CD4-positive, CD25-positive, alpha-beta regulatory T cell (primary cell): ENCODE results near the gene SLC38A5. TPM values are rescaled to one million over a fixed set of nuclear protein-coding genes. Genes with fewer than 3 reads are reported as not detected.

ENCODE experiments used
- ATAC-seq, 2 donors: fragments of 150-1000 bp; cut with Tn5 transposase; one replicate each; pipeline ENCODE4 v1.10.0; 2021; ENCODE audit warnings: low read depth in 2 of 2, moderate number of reproducible peaks in 2 of 2, moderate library complexity in 1 of 2
- DNase-seq, 3 donors: peaks; one replicate each; pipeline versions ENCODE4 v3.0.0 to v3.0.0-alpha.2; 2012 to 2022; ENCODE audit warnings: mixed read lengths in 1 of 3
- H3K27ac ChIP-seq: one replicate; pipeline ENCODE4 v1.7.0; 2013; ENCODE audit warnings: mild to moderate bottlenecking, low read length; ENCODE audit not compliant: insufficient read depth, poor library complexity, severe bottlenecking
- H3K27me3 ChIP-seq: one replicate; pipeline ENCODE4 v1.7.0; 2013; ENCODE audit warnings: low read length; ENCODE audit not compliant: control insufficient read depth, insufficient read depth
- H3K36me3 ChIP-seq: one replicate; pipeline ENCODE4 v1.7.0; 2013; ENCODE audit warnings: mild to moderate bottlenecking, low read length, moderate library complexity; ENCODE audit not compliant: control insufficient read depth, insufficient read depth
- H3K4me1 ChIP-seq: 2 replicates; pipeline ENCODE4 v1.7.0; 2013; ENCODE audit warnings: mild to moderate bottlenecking, low read length; ENCODE audit not compliant: insufficient read depth, control insufficient read depth, poor library complexity, severe bottlenecking
- H3K4me3 ChIP-seq: one replicate; pipeline ENCODE4 v1.7.0; 2013; ENCODE audit warnings: low read depth, mild to moderate bottlenecking, low read length, moderate library complexity
- H3K9me3 ChIP-seq, 2 experiments: 1 replicate in 1 of 2; 2 replicates in 1 of 2; pipeline ENCODE4 v1.7.0; 2013; ENCODE audit warnings: low read length in 2 of 2, mild to moderate bottlenecking in 1 of 2, moderate library complexity in 1 of 2; ENCODE audit not compliant: control insufficient read depth in 2 of 2
- H3K27ac Mint-ChIP-seq, 3 donors: one replicate each; pipeline ENCODE4 v1.8.0; 2020 to 2022; ENCODE audit warnings: mild to moderate bottlenecking in 3 of 3, mixed read lengths in 3 of 3, moderate library complexity in 2 of 3
- H3K27me3 Mint-ChIP-seq: one replicate; pipeline ENCODE4 v1.8.0; 2022; ENCODE audit warnings: mild to moderate bottlenecking, mixed read lengths
- H3K36me3 Mint-ChIP-seq: one replicate; pipeline ENCODE4 v1.8.0; 2020; ENCODE audit warnings: mixed read lengths
- H3K4me1 Mint-ChIP-seq, 4 donors: one replicate each; pipeline ENCODE4 v1.8.0; 2020 to 2022; ENCODE audit warnings: mixed read lengths in 4 of 4, mild to moderate bottlenecking in 1 of 4
- H3K4me3 Mint-ChIP-seq, 4 donors: one replicate each; pipeline ENCODE4 v1.8.0; 2020 to 2022; ENCODE audit warnings: mild to moderate bottlenecking in 4 of 4, mixed read lengths in 4 of 4, moderate library complexity in 3 of 4
- H3K9me3 Mint-ChIP-seq, 7 donors: one replicate each; pipeline ENCODE4 v1.8.0; 2020 to 2022; ENCODE audit warnings: mixed read lengths in 7 of 7, mild to moderate bottlenecking in 3 of 7, moderate library complexity in 2 of 7
- polyA plus RNA-seq, 4 donors: library from polyadenylated mRNA; unstranded; fragments of 300-500 nt; fragmentation: Illumina TruSeq; gene quantifications; one replicate each; pipeline ENCODE4 v1.2.3, GENCODE V29; 2021
- total RNA-seq: library from RNA; stranded (reverse); gene quantifications from one replicate; pipeline ENCODE4 v1.2.3, GENCODE V29; 2022

SLC38A5 gene
- total and polyA plus RNA-seq, 5 donors from 2014 or later: 12.9 to 23.7 (median 21.6) TPM

- H3K27ac Mint-ChIP-seq: no peak overlapping the region
- DNase-seq (no peak), ATAC-seq (no peak)
- H3K9me3 Mint-ChIP-seq: no peaks in the 10 kb centered on the region
- no peaks in the 10 kb centered on the region for H3K27me3 Mint-ChIP-seq
- no peaks in the 10 kb centered on the region for H3K9me3 ChIP-seq
- no peaks in the 10 kb centered on the region for H3K36me3 Mint-ChIP-seq
- peaks cover 5 to 36% (median 22%) of the 10 kb centered on the region in 4 donors for H3K4me1 Mint-ChIP-seq
- H3K4me3 ChIP-seq: no peak overlapping the region
- H3K27ac ChIP-seq: no peak overlapping the region
- H3K36me3 ChIP-seq: no peaks in the 10 kb centered on the region
- no peaks in the 10 kb centered on the region for H3K27me3 ChIP-seq
- H3K4me3 Mint-ChIP-seq: peak overlapping the region in 2 of 4 donors; percentile 21 to 50
- H3K4me1 ChIP-seq: peaks cover 24% of the 10 kb centered on the region
Measured at GRCh38 chrX:48473704-48473990, 3.6 kb upstream of the SLC38A5 start.

- H3K27ac Mint-ChIP-seq: no peak overlapping the region
- no peaks in the 10 kb centered on the region for H3K27me3 Mint-ChIP-seq
- no peak overlapping the region for H3K4me3 ChIP-seq
- peak overlapping the region in 2 of 4 donors; percentile 21 to 50 for H3K4me3 Mint-ChIP-seq
- H3K27ac ChIP-seq: no peak overlapping the region
- H3K9me3 Mint-ChIP-seq: no peaks in the 10 kb centered on the region
- H3K27me3 ChIP-seq: no peaks in the 10 kb centered on the region
- no peaks in the 10 kb centered on the region for H3K36me3 ChIP-seq
- ATAC-seq (no peak), DNase-seq (no peak)
- H3K36me3 Mint-ChIP-seq: no peaks in the 10 kb centered on the region
- no peaks in the 10 kb centered on the region for H3K9me3 ChIP-seq
- H3K4me1 ChIP-seq: peaks cover 28% of the 10 kb centered on the region
- H3K4me1 Mint-ChIP-seq: peaks cover 5 to 35% (median 22%) of the 10 kb centered on the region in 4 donors
Measured at GRCh38 chrX:48472851-48473703, 3.0 kb upstream of the SLC38A5 start.

- peaks cover 5 to 35% (median 18%) of the 10 kb centered on the region in 4 donors for H3K4me1 Mint-ChIP-seq
- Histone ChIP-seq H3K27ac (no peak overlapping the region), H3K27me3 (no peaks in the 10 kb centered on the region), H3K4me1 (peaks cover 32% of the 10 kb centered on the region), H3K9me3 (no peaks in the 10 kb centered on the region), H3K36me3 (no peaks in the 10 kb centered on the region), H3K4me3 (no peak overlapping the region)
- ATAC-seq: no peak
- H3K27ac Mint-ChIP-seq: no peak overlapping the region
- DNase-seq: no peak
- H3K4me3 Mint-ChIP-seq: peak overlapping the region in 1 of 4 donors; percentile 50
- H3K36me3 Mint-ChIP-seq: no peaks in the 10 kb centered on the region
- no peaks in the 10 kb centered on the region for H3K9me3 Mint-ChIP-seq
- no peaks in the 10 kb centered on the region for H3K27me3 Mint-ChIP-seq
Measured at GRCh38 chrX:48472225-48472624, 2.2 kb upstream of the SLC38A5 start.

- no peaks in the 10 kb centered on the region for H3K36me3 ChIP-seq
- no peak for ATAC-seq
- Mint-ChIP-seq H3K4me3 (peak overlapping the region in 2 of 4 donors; percentile 63 to 79), H3K4me1 (peaks cover 5 to 34% (median 14%) of the 10 kb centered on the region in 4 donors), H3K27ac (no peak overlapping the region), H3K9me3 (no peaks in the 10 kb centered on the region), H3K27me3 (no peaks in the 10 kb centered on the region), H3K36me3 (no peaks in the 10 kb centered on the region)
- no peak overlapping the region for H3K27ac ChIP-seq
- peaks cover 29% of the 10 kb centered on the region for H3K4me1 ChIP-seq
- H3K9me3 ChIP-seq: no peaks in the 10 kb centered on the region
- no peak for DNase-seq
- H3K4me3 ChIP-seq: no peak overlapping the region
- no peaks in the 10 kb centered on the region for H3K27me3 ChIP-seq
Measured at GRCh38 chrX:48471504-48471903, 1.4 kb upstream of the SLC38A5 start.

GRCh38 chrX:48470833-48471118 is 716 bp upstream of the SLC38A5 start:
- Mint-ChIP-seq H3K36me3 (no peaks in the 10 kb centered on the region), H3K4me1 (peaks cover 5 to 35% (median 11%) of the 10 kb centered on the region in 4 donors), H3K4me3 (peak overlapping the region in 1 of 4 donors; percentile 79), H3K9me3 (no peaks in the 10 kb centered on the region), H3K27ac (no peak overlapping the region), H3K27me3 (no peaks in the 10 kb centered on the region)
- no peak for ATAC-seq
- no peaks in the 10 kb centered on the region for H3K9me3 ChIP-seq
- H3K36me3 ChIP-seq: no peaks in the 10 kb centered on the region
- no peak for DNase-seq
- H3K27ac ChIP-seq: no peak overlapping the region
- no peaks in the 10 kb centered on the region for H3K27me3 ChIP-seq
- H3K4me3 ChIP-seq: no peak overlapping the region
- peaks cover 29% of the 10 kb centered on the region for H3K4me1 ChIP-seq

- H3K27ac ChIP-seq: peak overlapping the region; percentile 23
- DNase-seq: peak; percentile 9 to 53 (median 25)
- Mint-ChIP-seq H3K36me3 (peaks cover 9% of the 10 kb centered on the region), H3K27ac (peak overlapping the region; percentile 90 to 97 (median 97)), H3K9me3 (no peaks in the 10 kb centered on the region), H3K4me1 (peaks cover 5 to 36% (median 16%) of the 10 kb centered on the region in 4 donors), H3K27me3 (no peaks in the 10 kb centered on the region), H3K4me3 (peak overlapping the region; percentile 87 to 97 (median 92))
- H3K27me3 ChIP-seq: no peaks in the 10 kb centered on the region
- H3K9me3 ChIP-seq: no peaks in the 10 kb centered on the region
- H3K4me1 ChIP-seq: peaks cover 25% of the 10 kb centered on the region
- no peaks in the 10 kb centered on the region for H3K36me3 ChIP-seq
- H3K4me3 ChIP-seq: peak overlapping the region; percentile 85
- ATAC-seq: peak; percentile 50 to 60
Measured at GRCh38 chrX:48468693-48469691, 1.1 kb downstream of the SLC38A5 start.

GRCh38 chrX:48468247-48468671 is 1.8 kb downstream of the SLC38A5 start:
- Mint-ChIP-seq H3K4me3 (peak overlapping the region; percentile 87 to 97 (median 92)), H3K4me1 (peaks cover 5 to 40% (median 16%) of the 10 kb centered on the region in 4 donors), H3K9me3 (no peaks in the 10 kb centered on the region), H3K27ac (peak overlapping the region; percentile 90 to 97 (median 95)), H3K27me3 (no peaks in the 10 kb centered on the region), H3K36me3 (peaks cover 11% of the 10 kb centered on the region)
- Histone ChIP-seq H3K4me1 (peaks cover 25% of the 10 kb centered on the region), H3K27ac (no peak overlapping the region), H3K36me3 (no peaks in the 10 kb centered on the region), H3K4me3 (peak overlapping the region; percentile 85), H3K27me3 (no peaks in the 10 kb centered on the region), H3K9me3 (no peaks in the 10 kb centered on the region)
- DNase-seq (peak in 2 of 3 donors; percentile 7 to 57), ATAC-seq (peak; percentile 45 to 52)
